Thyroid gland (tissue), 4 donors: ENCODE results near the gene HYAL1.

ENCODE experiments used
- CTCF ChIP-seq, 6 experiments: fragments of 200-600 bp in 3 of 6; fragments of 450-650 bp in 3 of 6; sonication (generic) in 3 of 6; IDR thresholded peaks; one replicate each; pipeline ENCODE4 v1.5.1; 2016 to 2019; ENCODE audit warnings: antibody characterized with exemption in 6 of 6, mild to moderate bottlenecking in 2 of 6, inconsistent platforms in 1 of 6, moderate library complexity in 1 of 6
- POLR2A ChIP-seq, 2 donors: fragments of 450-650 bp; IDR thresholded peaks; one replicate each; pipeline ENCODE4 v1.6.1; 2017; ENCODE audit warnings: antibody characterized with exemption in 2 of 2, mild to moderate bottlenecking in 2 of 2, moderate library complexity in 1 of 2

GRCh38 chr3:50303013-50303815 lies at the start of gene HYAL1:
- TF ChIP-seq POLR2A (IDR thresholded peaks at IDR 0.05) (no peak), CTCF (IDR thresholded peaks at IDR 0.05) (no peak)
